ENCODE measurements around the gene PTH2. TPM values are rescaled to one million over a fixed set of nuclear protein-coding genes. Genes with fewer than 3 reads are reported as not detected.

PTH2 gene
- polyA plus RNA-seq, 1 donor (not counting 4 experiments of a cell fraction or from before 2014, with no cell fraction given) = not detected

DNA sequence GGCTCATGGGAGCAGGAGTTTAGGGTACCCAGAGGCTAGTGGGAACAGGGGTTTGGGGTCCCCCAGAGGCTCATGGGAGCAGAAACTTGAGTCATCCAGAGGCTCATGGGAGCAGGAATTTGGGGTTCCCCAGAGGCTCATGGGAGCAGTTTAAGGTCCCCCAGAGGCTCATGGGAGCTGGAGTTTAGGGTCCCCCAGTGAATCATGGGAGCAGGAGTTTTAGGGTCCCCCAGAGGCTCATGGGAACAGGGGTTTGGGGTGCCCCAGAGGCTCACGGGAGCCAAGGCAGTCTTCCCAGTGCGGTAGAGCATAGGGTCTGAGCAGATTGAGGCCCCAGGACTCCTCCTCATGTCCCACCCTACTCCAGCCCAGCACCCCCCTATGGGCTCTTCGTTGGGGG, 42.1 kb upstream of the PTH2 start:
- Histone ChIP-seq H3K9ac (ENCODE audit: control insufficient read depth, extremely low read depth, insufficient read depth, low read length) (no peak overlapping the region), H4K20me1 (ENCODE audit: control insufficient read depth, extremely low read depth, insufficient read depth, low read length) (no peaks in the 10 kb centered on the region), H3K9me3 (ENCODE audit: control insufficient read depth, low read depth, low read length) (no peaks in the 10 kb centered on the region), H3K79me2 (ENCODE audit: control insufficient read depth, insufficient read depth, low read length) (no peaks in the 10 kb centered on the region), H2AFZ (ENCODE audit: control insufficient read depth, low read length) (no peak overlapping the region), H3K27me3 (ENCODE audit: control insufficient read depth, extremely low read depth, insufficient read depth, low read length) (no peaks in the 10 kb centered on the region), H3K4me1 (ENCODE audit: control insufficient read depth, extremely low read depth, insufficient read depth, low read length) (peaks cover 15% of the 10 kb centered on the region), H3K4me3 (ENCODE audit: control insufficient read depth in 2 of 3, extremely low read depth in 1 of 3, insufficient read depth in 2 of 3, low read depth in 1 of 3, low read length in 3 of 3) (no peak overlapping the region), H3K36me3 (ENCODE audit: control insufficient read depth in 2 of 2, extremely low read depth in 1 of 2, insufficient read depth in 2 of 2, low read length in 2 of 2) (peaks cover 0 to 2% of the 10 kb centered on the region in 2 experiments), H3K27ac (ENCODE audit: control insufficient read depth, insufficient read depth, low read length) (no peak overlapping the region), H3K4me2 (ENCODE audit: control insufficient read depth, extremely low read depth, insufficient read depth, low read depth, low read length) (no peak overlapping the region), H3K9me1 (ENCODE audit: control insufficient read depth, extremely low read depth, insufficient read depth, low read length) (no peaks in the 10 kb centered on the region)
- DNase-seq (ENCODE audit: low read depth, low spot score) (no peak), FAIRE-seq (no peak)
- dilution Hi-C loops (cut with MboI; ENCODE audit: extremely low pct_ligation_motif_present, low sequenced_read_pairs) = no loop called here
- TF ChIP-seq, protein P1, sequence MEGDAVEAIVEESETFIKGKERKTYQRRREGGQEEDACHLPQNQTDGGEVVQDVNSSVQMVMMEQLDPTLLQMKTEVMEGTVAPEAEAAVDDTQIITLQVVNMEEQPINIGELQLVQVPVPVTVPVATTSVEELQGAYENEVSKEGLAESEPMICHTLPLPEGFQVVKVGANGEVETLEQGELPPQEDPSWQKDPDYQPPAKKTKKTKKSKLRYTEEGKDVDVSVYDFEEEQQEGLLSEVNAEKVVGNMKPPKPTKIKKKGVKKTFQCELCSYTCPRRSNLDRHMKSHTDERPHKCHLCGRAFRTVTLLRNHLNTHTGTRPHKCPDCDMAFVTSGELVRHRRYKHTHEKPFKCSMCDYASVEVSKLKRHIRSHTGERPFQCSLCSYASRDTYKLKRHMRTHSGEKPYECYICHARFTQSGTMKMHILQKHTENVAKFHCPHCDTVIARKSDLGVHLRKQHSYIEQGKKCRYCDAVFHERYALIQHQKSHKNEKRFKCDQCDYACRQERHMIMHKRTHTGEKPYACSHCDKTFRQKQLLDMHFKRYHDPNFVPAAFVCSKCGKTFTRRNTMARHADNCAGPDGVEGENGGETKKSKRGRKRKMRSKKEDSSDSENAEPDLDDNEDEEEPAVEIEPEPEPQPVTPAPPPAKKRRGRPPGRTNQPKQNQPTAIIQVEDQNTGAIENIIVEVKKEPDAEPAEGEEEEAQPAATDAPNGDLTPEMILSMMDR (optimal IDR thresholded peaks at IDR 0.05 in 1 of 3, IDR thresholded peaks at IDR 0.05 in 1 of 3, conservative IDR thresholded peaks at IDR 0.05 in 1 of 3; ENCODE audit: extremely low read depth in 1 of 3, insufficient read depth in 2 of 3, low read length in 3 of 3) = no peak
- no peak for TF ChIP-seq EZH2 (IDR thresholded peaks at IDR 0.05; ENCODE audit: low read length)

DNA sequence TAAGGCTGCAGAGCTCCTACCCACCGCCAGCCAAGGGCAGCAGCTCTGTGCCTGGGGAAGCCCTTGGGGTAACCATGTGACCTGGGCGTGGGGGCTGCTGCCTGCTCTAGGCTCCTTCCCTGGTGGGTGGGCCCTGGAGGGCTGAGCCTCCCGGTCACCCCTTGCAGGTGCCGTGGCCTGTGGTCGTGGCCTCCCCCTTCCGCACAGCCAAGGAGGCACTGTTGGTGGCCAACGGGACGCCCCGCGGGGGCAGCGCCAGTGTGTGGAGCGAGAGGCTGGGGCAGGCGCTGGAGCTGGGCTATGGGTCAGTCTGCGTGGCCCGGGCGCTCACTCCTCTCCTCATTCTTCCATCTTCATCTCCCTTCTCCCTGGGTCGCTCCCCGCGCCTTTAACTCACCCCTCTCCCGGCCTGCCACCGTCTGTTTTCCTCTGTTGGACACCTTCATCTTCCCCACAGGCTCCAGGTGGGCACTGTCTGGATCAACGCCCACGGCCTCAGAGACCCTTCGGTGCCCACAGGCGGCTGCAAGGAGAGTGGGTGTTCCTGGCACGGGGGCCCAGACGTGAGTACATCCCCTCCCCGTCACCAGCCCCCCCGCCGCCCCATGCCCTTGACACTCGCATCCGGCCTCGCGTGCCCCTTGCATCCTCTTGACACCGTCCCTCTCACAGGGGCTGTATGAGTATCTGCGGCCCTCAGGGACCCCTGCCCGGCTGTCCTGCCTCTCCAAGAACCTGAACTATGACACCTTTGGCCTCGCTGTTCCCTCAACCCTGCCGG, 40.9 kb upstream of the PTH2 start:
- dilution Hi-C loops (cut with MboI; ENCODE audit: extremely low pct_ligation_motif_present, low sequenced_read_pairs) = no loop called here
- Histone ChIP-seq H3K27ac (ENCODE audit: control insufficient read depth, insufficient read depth, low read length) (no peak overlapping the region), H3K4me2 (ENCODE audit: control insufficient read depth, extremely low read depth, insufficient read depth, low read depth, low read length) (no peak overlapping the region), H2AFZ (ENCODE audit: control insufficient read depth, low read length) (no peak overlapping the region), H3K9me1 (ENCODE audit: control insufficient read depth, extremely low read depth, insufficient read depth, low read length) (no peaks in the 10 kb centered on the region), H3K4me1 (ENCODE audit: control insufficient read depth, extremely low read depth, insufficient read depth, low read length) (peaks cover 14% of the 10 kb centered on the region), H3K27me3 (ENCODE audit: control insufficient read depth, extremely low read depth, insufficient read depth, low read length) (no peaks in the 10 kb centered on the region), H3K79me2 (ENCODE audit: control insufficient read depth, insufficient read depth, low read length) (no peaks in the 10 kb centered on the region), H3K9me3 (ENCODE audit: control insufficient read depth, low read depth, low read length) (no peaks in the 10 kb centered on the region), H4K20me1 (ENCODE audit: control insufficient read depth, extremely low read depth, insufficient read depth, low read length) (no peaks in the 10 kb centered on the region), H3K4me3 (ENCODE audit: control insufficient read depth in 2 of 3, extremely low read depth in 1 of 3, insufficient read depth in 2 of 3, low read depth in 1 of 3, low read length in 3 of 3) (no peak overlapping the region), H3K9ac (ENCODE audit: control insufficient read depth, extremely low read depth, insufficient read depth, low read length) (no peak overlapping the region), H3K36me3 (ENCODE audit: control insufficient read depth in 2 of 2, extremely low read depth in 1 of 2, insufficient read depth in 2 of 2, low read length in 2 of 2) (peaks cover 4 to 5% of the 10 kb centered on the region in 2 experiments)
- FAIRE-seq = no peak
- no peak for TF ChIP-seq EZH2 (IDR thresholded peaks at IDR 0.05; ENCODE audit: low read length)
- TF ChIP-seq, protein P1 (optimal IDR thresholded peaks at IDR 0.05 in 1 of 3, IDR thresholded peaks at IDR 0.05 in 1 of 3, conservative IDR thresholded peaks at IDR 0.05 in 1 of 3; ENCODE audit: extremely low read depth in 1 of 3, insufficient read depth in 2 of 3, low read length in 3 of 3) = no peak
- DNase-seq (ENCODE audit: low read depth, low spot score) = no peak

All from keratinocyte (primary cell).